ENCODE results near the gene TMEM72. TPM values are rescaled to one million over a fixed set of nuclear protein-coding genes. Genes with fewer than 3 reads are reported as not detected.

The TMEM72 gene
- total and polyA plus RNA-seq, 2 experiments from 2014 or later, result not detected

DNA sequence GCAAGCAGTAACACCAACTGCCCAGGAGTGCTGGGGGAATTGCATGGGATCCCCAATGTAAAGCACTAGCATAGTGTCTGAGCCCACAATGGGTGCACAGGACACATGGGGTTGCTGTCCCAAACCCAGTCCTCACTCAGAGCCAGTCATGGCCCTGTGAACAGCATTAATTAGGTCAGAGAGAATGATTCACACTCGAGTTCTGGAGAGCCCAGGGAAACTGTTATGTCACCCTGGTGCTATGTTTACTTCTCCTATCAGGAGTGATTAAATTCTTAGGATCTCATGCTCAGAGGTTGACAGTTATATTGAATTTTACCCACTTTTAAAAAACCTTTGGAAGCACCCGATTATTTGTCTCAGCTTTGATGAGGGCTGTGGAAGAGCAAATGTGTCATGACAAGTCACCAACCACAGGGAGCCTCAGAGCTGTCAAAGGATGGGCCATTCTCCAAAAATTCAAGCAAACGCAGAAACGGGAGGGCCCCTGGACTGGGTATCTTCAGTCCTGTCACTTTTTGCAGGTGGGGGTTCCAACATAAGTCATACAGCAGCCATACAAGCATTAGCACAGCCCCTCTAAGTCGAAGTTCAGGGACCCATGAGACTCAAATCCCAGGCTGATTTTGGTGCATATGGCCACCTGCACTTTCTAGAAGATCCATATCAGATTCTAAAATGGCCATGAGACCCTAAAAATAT is 47.2 kb downstream of the TMEM72 start:
- H3K27ac Mint-ChIP-seq, result no peak overlapping the region; the same call in 1 of the 2 replicates
- H3K4me1 ChIP-seq (ENCODE audit: insufficient read depth), result peaks cover 42% of the 10 kb centered on the region
- H3K4me2 ChIP-seq, result peak overlapping the region; percentile 91
- no peaks in the 10 kb centered on the region; the same call in 2 of the 3 replicates for H3K9me3 Mint-ChIP-seq
- no peak for TF ChIP-seq JUNB (IDR thresholded peaks at IDR 0.05; ENCODE audit: unreplicated experiment)
- TF ChIP-seq ZNF114 (CRISPR knock-in tag; IDR thresholded peaks at IDR 0.05), result no peak
- no peak for TF ChIP-seq CREB1 (CRISPR knock-in tag; IDR thresholded peaks at IDR 0.05; ENCODE audit: low read depth)
- TF ChIP-seq, protein P1, sequence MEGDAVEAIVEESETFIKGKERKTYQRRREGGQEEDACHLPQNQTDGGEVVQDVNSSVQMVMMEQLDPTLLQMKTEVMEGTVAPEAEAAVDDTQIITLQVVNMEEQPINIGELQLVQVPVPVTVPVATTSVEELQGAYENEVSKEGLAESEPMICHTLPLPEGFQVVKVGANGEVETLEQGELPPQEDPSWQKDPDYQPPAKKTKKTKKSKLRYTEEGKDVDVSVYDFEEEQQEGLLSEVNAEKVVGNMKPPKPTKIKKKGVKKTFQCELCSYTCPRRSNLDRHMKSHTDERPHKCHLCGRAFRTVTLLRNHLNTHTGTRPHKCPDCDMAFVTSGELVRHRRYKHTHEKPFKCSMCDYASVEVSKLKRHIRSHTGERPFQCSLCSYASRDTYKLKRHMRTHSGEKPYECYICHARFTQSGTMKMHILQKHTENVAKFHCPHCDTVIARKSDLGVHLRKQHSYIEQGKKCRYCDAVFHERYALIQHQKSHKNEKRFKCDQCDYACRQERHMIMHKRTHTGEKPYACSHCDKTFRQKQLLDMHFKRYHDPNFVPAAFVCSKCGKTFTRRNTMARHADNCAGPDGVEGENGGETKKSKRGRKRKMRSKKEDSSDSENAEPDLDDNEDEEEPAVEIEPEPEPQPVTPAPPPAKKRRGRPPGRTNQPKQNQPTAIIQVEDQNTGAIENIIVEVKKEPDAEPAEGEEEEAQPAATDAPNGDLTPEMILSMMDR (conservative IDR thresholded peaks at IDR 0.05; ENCODE audit: low read depth in 2 of 2), result no peak
- no peak for TF ChIP-seq NANOG (IDR thresholded peaks at IDR 0.05; ENCODE audit: borderline replicate concordance)
- no peaks in the 10 kb centered on the region for H3K36me3 ChIP-seq (ENCODE audit: insufficient read depth)
- DNase-seq (ENCODE audit: low spot score) (no peak), ATAC-seq (no peak)
- no peaks in the 10 kb centered on the region for H3K9me2 ChIP-seq (ENCODE audit: insufficient read depth)
- peaks cover 8% of the 10 kb centered on the region; the same call in 2 of the 3 replicates for H3K36me3 Mint-ChIP-seq (ENCODE audit: low read depth)
- peaks cover 26% of the 10 kb centered on the region for H3K27me3 Mint-ChIP-seq (ENCODE audit: insufficient read depth, low read depth, poor library complexity)
- no peaks in the 10 kb centered on the region for H3F3A ChIP-seq (replicated peaks; ENCODE audit: low read depth)
- H3K79me2 ChIP-seq (replicated peaks; ENCODE audit: insufficient read depth), result no peaks in the 10 kb centered on the region
- H3K27me3 ChIP-seq (ENCODE audit: insufficient read depth), result peaks cover 9% of the 10 kb centered on the region
- peak overlapping the region; percentile 76 for H3K4me3 ChIP-seq
- H3K27ac ChIP-seq (ENCODE audit: low read depth), result no peak overlapping the region
- peaks cover 45% of the 10 kb centered on the region for H3K4me1 Mint-ChIP-seq
- H3K4me3 Mint-ChIP-seq, result peak overlapping the region; percentile 81
- no peaks in the 10 kb centered on the region for H4K20me1 ChIP-seq (replicated peaks; ENCODE audit: insufficient read depth)
- H2AFZ ChIP-seq, result no peak overlapping the region

DNA sequence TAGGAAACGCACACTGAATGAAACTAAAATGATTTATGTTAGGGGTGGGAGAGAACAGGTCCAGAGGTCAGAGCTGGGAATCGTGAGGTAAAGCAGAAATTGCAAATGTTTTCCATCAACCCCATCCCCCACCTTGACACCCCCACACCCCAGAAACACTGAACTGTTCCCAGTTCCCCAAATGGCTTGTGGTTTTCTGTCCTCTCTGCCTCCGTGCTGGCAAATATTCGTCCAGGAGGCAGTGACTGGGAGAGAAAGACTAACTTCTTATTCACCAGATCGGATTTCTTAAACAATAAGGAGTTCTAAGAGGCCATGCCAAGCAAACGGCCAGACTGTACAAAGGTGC is 47.7 kb downstream of the TMEM72 start:
- Mint-ChIP-seq H3K36me3 (ENCODE audit: low read depth) (peaks cover 8% of the 10 kb centered on the region; the same call in 2 of the 3 replicates), H3K4me3 (peak overlapping the region; percentile 81), H3K4me1 (peaks cover 51% of the 10 kb centered on the region), H3K27ac (peak overlapping the region; percentile 77), H3K27me3 (ENCODE audit: insufficient read depth, low read depth, poor library complexity) (peaks cover 28% of the 10 kb centered on the region), H3K9me3 (no peaks in the 10 kb centered on the region; the same call in 2 of the 3 replicates)
- DNase-seq (ENCODE audit: low spot score), result no peak
- no peaks in the 10 kb centered on the region for H3K79me2 ChIP-seq (replicated peaks; ENCODE audit: insufficient read depth)
- peak overlapping the region; percentile 91 for H3K4me2 ChIP-seq
- peak overlapping the region; percentile 76 for H3K4me3 ChIP-seq
- TF ChIP-seq NANOG (IDR thresholded peaks at IDR 0.05; ENCODE audit: borderline replicate concordance) (no peak), CREB1 (CRISPR knock-in tag; IDR thresholded peaks at IDR 0.05; ENCODE audit: low read depth) (no peak), POLR2AphosphoS5 (IDR thresholded peaks at IDR 0.05; ENCODE audit: low read depth) (no peak), JUNB (IDR thresholded peaks at IDR 0.05; ENCODE audit: unreplicated experiment) (no peak), STAT1 (IDR thresholded peaks at IDR 0.05; ENCODE audit: unreplicated experiment) (no peak), ZNF114 (CRISPR knock-in tag; IDR thresholded peaks at IDR 0.05) (no peak)
- TF ChIP-seq, protein P1 (conservative IDR thresholded peaks at IDR 0.05; ENCODE audit: low read depth in 2 of 2), result no peak
- peak overlapping the region; percentile 65; the same call in 1 of the 2 replicates for H3K27ac ChIP-seq (ENCODE audit: low read depth)
- ATAC-seq, result no peak
- H3F3A ChIP-seq (replicated peaks; ENCODE audit: low read depth), result no peaks in the 10 kb centered on the region
- H2AFZ ChIP-seq, result 0 out of 2 replicates have a peak overlapping the region, but pooled peaks have one; percentile 61
- H3K36me3 ChIP-seq (ENCODE audit: insufficient read depth), result no peaks in the 10 kb centered on the region
- H3K9me2 ChIP-seq (ENCODE audit: insufficient read depth), result no peaks in the 10 kb centered on the region
- peaks cover 9% of the 10 kb centered on the region for H3K27me3 ChIP-seq (ENCODE audit: insufficient read depth)
- H3K4me1 ChIP-seq (ENCODE audit: insufficient read depth), result peaks cover 45% of the 10 kb centered on the region
- H4K20me1 ChIP-seq (replicated peaks; ENCODE audit: insufficient read depth), result no peaks in the 10 kb centered on the region

Data from GM23338 (cell line).